DOHH2 (cell line): ENCODE measurements around the gene AEN.

Experiments
- EZH2phosphoT487 ChIP-seq: fragments of 200-600 bp; sonication (generic); IDR thresholded peaks from 2 replicates; pipeline ENCODE4 v1.6.1; 2017; ENCODE audit warnings: borderline replicate concordance, mild to moderate bottlenecking, antibody characterized with exemption, low read length, moderate library complexity, mixed read lengths
- TF ChIP-seq, protein P1 (sequence below): fragments of 200-600 bp; sonication (generic); IDR thresholded peaks from one replicate; pipeline ENCODE4 v1.5.1; 2014; ENCODE audit warnings: antibody characterized with exemption, mild to moderate bottlenecking, low read depth, low read length; ENCODE audit not compliant: poor library complexity, severe bottlenecking

DNA sequence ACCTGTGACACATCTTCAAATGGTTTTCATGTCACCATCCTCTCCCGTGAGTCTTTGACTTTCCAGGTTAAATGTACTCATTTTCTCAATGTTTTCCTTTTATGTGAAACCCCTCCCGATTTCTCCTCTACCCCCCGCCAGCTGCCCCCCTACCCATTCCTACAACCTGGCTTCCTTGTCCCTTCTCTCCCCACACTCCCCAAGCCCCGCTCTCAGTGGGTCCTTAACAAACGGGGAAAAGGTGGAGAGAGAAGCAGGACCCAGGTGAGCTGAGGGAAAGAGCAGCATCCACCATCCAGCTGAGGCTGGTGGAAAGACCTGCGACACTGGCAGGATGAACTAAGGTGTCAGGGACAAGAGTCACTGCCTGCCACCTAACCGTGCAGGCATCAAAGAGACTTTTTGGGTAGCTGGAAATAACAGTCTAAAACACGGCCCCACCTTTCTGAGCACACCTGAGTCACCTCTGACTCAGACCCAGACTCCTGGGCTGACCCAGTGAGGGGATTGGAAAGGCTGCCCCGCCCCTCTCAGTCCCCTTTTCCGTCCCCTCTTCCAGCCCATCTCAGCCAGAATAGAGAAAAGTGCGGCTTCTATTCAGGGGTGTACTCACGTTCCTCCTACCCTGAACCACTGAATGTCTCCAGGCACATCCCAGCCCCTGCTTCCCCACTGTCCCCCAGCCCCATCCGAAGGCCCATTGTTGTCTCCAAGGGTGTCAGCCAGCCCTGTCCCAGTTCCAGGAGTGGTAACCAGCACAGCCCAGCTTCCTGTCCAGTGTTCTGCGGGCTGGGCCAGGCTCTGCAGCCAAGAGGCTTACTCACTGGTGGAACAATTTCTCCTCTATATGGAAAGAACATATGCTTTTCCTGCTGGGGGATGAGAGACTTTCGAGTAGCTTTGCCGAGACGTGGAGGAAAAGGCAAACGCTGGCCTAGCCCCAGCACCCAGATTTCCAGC lies 38.1 kb downstream of the AEN start:
- TF ChIP-seq, protein P1, sequence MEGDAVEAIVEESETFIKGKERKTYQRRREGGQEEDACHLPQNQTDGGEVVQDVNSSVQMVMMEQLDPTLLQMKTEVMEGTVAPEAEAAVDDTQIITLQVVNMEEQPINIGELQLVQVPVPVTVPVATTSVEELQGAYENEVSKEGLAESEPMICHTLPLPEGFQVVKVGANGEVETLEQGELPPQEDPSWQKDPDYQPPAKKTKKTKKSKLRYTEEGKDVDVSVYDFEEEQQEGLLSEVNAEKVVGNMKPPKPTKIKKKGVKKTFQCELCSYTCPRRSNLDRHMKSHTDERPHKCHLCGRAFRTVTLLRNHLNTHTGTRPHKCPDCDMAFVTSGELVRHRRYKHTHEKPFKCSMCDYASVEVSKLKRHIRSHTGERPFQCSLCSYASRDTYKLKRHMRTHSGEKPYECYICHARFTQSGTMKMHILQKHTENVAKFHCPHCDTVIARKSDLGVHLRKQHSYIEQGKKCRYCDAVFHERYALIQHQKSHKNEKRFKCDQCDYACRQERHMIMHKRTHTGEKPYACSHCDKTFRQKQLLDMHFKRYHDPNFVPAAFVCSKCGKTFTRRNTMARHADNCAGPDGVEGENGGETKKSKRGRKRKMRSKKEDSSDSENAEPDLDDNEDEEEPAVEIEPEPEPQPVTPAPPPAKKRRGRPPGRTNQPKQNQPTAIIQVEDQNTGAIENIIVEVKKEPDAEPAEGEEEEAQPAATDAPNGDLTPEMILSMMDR, result no peak
- TF ChIP-seq EZH2phosphoT487, result no peak
